H9 (cell line): ENCODE data around the gene AMIGO3. TPM values are rescaled to one million over a fixed set of nuclear protein-coding genes. Genes with fewer than 3 reads are reported as not detected.

ENCODE experiments used
- DNase-seq: peaks from one replicate; pipeline ENCODE4 v3.0.0-alpha.2; 2017
- H2AFZ ChIP-seq: one replicate; pipeline ENCODE4 v1.6.1; 2013; ENCODE audit warnings: mild to moderate bottlenecking, low read length, control low read depth, moderate library complexity
- H2AK5ac ChIP-seq: 2 replicates; pipeline ENCODE4 v1.6.1; 2013; ENCODE audit warnings: low read length, control low read depth, mixed read lengths; ENCODE audit not compliant: insufficient read length
- H2BK120ac ChIP-seq: one replicate; pipeline ENCODE4 v1.6.1; 2013; ENCODE audit warnings: low read depth, mild to moderate bottlenecking, low read length, control low read depth, inconsistent platforms; ENCODE audit not compliant: poor library complexity, severe bottlenecking
- H2BK12ac ChIP-seq: 2 replicates; pipeline ENCODE4 v1.6.1; 2013; ENCODE audit warnings: low read length, control low read depth, mixed read lengths, low read depth; ENCODE audit not compliant: insufficient read length
- H2BK15ac ChIP-seq: 2 replicates; pipeline ENCODE4 v1.6.1; 2013; ENCODE audit warnings: low read depth, low read length, control low read depth
- H2BK20ac ChIP-seq: one replicate; pipeline ENCODE4 v1.6.1; 2013; ENCODE audit warnings: low read depth, mild to moderate bottlenecking, low read length, control low read depth, inconsistent platforms; ENCODE audit not compliant: poor library complexity, severe bottlenecking
- H2BK5ac ChIP-seq: 2 replicates; pipeline ENCODE4 v1.6.1; 2013; ENCODE audit warnings: low read length, control low read depth, mixed read lengths; ENCODE audit not compliant: insufficient read length
- H3K14ac ChIP-seq: 2 replicates; pipeline ENCODE4 v1.6.1; 2013; ENCODE audit warnings: low read length, control low read depth; ENCODE audit not compliant: insufficient read depth
- H3K18ac ChIP-seq: 2 replicates; pipeline ENCODE4 v1.6.1; 2013; ENCODE audit warnings: low read depth, mild to moderate bottlenecking, mixed read lengths, low read length, control low read depth; ENCODE audit not compliant: insufficient read length
- H3K23ac ChIP-seq: 2 replicates; pipeline ENCODE4 v1.6.1; 2013; ENCODE audit warnings: low read length, control low read depth, mixed read lengths, low read depth; ENCODE audit not compliant: insufficient read length
- H3K23me2 ChIP-seq: 2 replicates; pipeline ENCODE4 v1.6.1; 2013; ENCODE audit warnings: low read depth, mild to moderate bottlenecking, mixed read lengths, low read length, control low read depth; ENCODE audit not compliant: insufficient read length, poor library complexity, severe bottlenecking
- H3K27ac ChIP-seq: 2 replicates; pipeline ENCODE4 v1.5.1; 2013; ENCODE audit warnings: low read length, control low read depth, mixed read lengths, low read depth; ENCODE audit not compliant: insufficient read length
- H3K27me3 ChIP-seq: 2 replicates; pipeline ENCODE4 v1.6.1; 2013; ENCODE audit warnings: low read length, control low read depth, inconsistent platforms; ENCODE audit not compliant: insufficient read depth
- H3K4ac ChIP-seq: 2 replicates; pipeline ENCODE4 v1.6.1; 2013; ENCODE audit warnings: low read depth, mild to moderate bottlenecking, control low read depth, inconsistent platforms, low read length, moderate library complexity
- H3K4me1 ChIP-seq: 2 replicates; pipeline ENCODE4 v1.6.1; 2013; ENCODE audit warnings: low read length, control low read depth, inconsistent platforms; ENCODE audit not compliant: insufficient read depth
- H3K4me2 ChIP-seq: 2 replicates; pipeline ENCODE4 v1.6.1; 2013; ENCODE audit warnings: low read length, control low read depth, mixed read lengths; ENCODE audit not compliant: insufficient read length, insufficient read depth
- H3K56ac ChIP-seq: 2 replicates; pipeline ENCODE4 v1.6.1; 2013; ENCODE audit warnings: low read depth, mild to moderate bottlenecking, mixed read lengths, low read length, control low read depth; ENCODE audit not compliant: insufficient read length
- H3K79me1 ChIP-seq: 2 replicates; pipeline ENCODE4 v1.6.1; 2013; ENCODE audit warnings: low read depth, mild to moderate bottlenecking, moderate library complexity, low read length, control low read depth, inconsistent platforms; ENCODE audit not compliant: insufficient read depth, poor library complexity, severe bottlenecking
- H3K79me2 ChIP-seq: 2 replicates; pipeline ENCODE4 v1.6.1; 2013; ENCODE audit warnings: low read length, control low read depth, inconsistent platforms; ENCODE audit not compliant: insufficient read depth
- H3K9ac ChIP-seq: 2 replicates; pipeline ENCODE4 v1.6.1; 2013; ENCODE audit warnings: low read length, control low read depth, mixed read lengths; ENCODE audit not compliant: insufficient read length; ENCODE audit errors: extremely low read depth
- H3K9me3 ChIP-seq: one replicate; pipeline ENCODE4 v1.6.1; 2013; ENCODE audit warnings: low read depth, low read length, inconsistent platforms; ENCODE audit not compliant: control insufficient read depth
- H3T11ph ChIP-seq: one replicate; pipeline ENCODE4 v1.6.1; 2013; ENCODE audit warnings: mild to moderate bottlenecking, low read length, control low read depth, inconsistent platforms
- H4K20me1 ChIP-seq: one replicate; pipeline ENCODE4 v1.6.1; 2013; ENCODE audit not compliant: control insufficient read depth, insufficient read length, insufficient read depth
- H4K5ac ChIP-seq: 2 replicates; pipeline ENCODE4 v1.6.1; 2013; ENCODE audit warnings: low read depth, mild to moderate bottlenecking, mixed read lengths, low read length, control low read depth; ENCODE audit not compliant: insufficient read length
- H4K8ac ChIP-seq: replicated peaks from 2 replicates; pipeline ENCODE4 v1.6.1; 2013; ENCODE audit warnings: low read length, control low read depth, mixed read lengths, low read depth; ENCODE audit not compliant: insufficient read length
- H4K91ac ChIP-seq: 2 replicates; pipeline ENCODE4 v1.6.1; 2013; ENCODE audit warnings: low read depth, mild to moderate bottlenecking, moderate library complexity, mixed read lengths, low read length, control low read depth; ENCODE audit not compliant: insufficient read length
- H3K27ac Mint-ChIP-seq, 3 experiments: 2 replicates in 2 of 3; 3 replicates in 1 of 3; pipeline ENCODE4 v1.8.0; 2020 to 2021; ENCODE audit warnings: mixed read lengths in 3 of 3, mild to moderate bottlenecking in 1 of 3, moderate library complexity in 1 of 3
- H3K27me3 Mint-ChIP-seq: 2 replicates; pipeline ENCODE4 v1.8.0; 2021; ENCODE audit warnings: low read depth, mild to moderate bottlenecking, moderate library complexity, mixed read lengths
- H3K36me3 Mint-ChIP-seq, 3 experiments: 2 replicates in 2 of 3; 3 replicates in 1 of 3; pipeline ENCODE4 v1.8.0; 2020 to 2021; ENCODE audit warnings: low read depth in 3 of 3, mixed read lengths in 3 of 3; ENCODE audit not compliant: insufficient read depth in 1 of 3
- H3K4me1 Mint-ChIP-seq, 2 experiments: 2 replicates each; pipeline ENCODE4 v1.8.0; 2020; ENCODE audit warnings: mixed read lengths in 2 of 2
- H3K4me3 Mint-ChIP-seq, 2 experiments: 2 replicates in 1 of 2; 3 replicates in 1 of 2; pipeline ENCODE4 v1.8.0; 2020 to 2021; ENCODE audit warnings: mild to moderate bottlenecking in 2 of 2, mixed read lengths in 2 of 2, moderate library complexity in 1 of 2
- H3K9me3 Mint-ChIP-seq, 2 experiments: 2 replicates in 1 of 2; 3 replicates in 1 of 2; pipeline ENCODE4 v1.8.0; 2020; ENCODE audit warnings: mild to moderate bottlenecking in 2 of 2, mixed read lengths in 2 of 2, moderate library complexity in 1 of 2
- WGBS: extraction: QIAGEN DNeasy Blood & Tissue Kit; methylation state at CpG from one replicate; pipeline ENCODE4 v1.1.7; 2013; ENCODE audit warnings: missing lambda C conversion rate, low lambda C conversion rate, mixed read lengths; ENCODE audit not compliant: insufficient read length; ENCODE audit errors: extremely low coverage; 5-methylcytosine and 5-hydroxymethylcytosine counted together
- total RNA-seq: library from RNA; stranded (reverse); gene quantifications from 2 replicates; pipeline ENCODE4 v1.2.1, GENCODE V29; 2021
- TF ChIP-seq, protein P1 (sequence below): fragments of 200-600 bp; sonication (generic); conservative IDR thresholded peaks from 3 replicates; pipeline ENCODE4 v1.8.0; 2021; ENCODE audit warnings: antibody characterized with exemption, mild to moderate bottlenecking

AMIGO3 gene
- total RNA-seq, 1 experiment from 2014 or later, result 3.8 TPM

DNA sequence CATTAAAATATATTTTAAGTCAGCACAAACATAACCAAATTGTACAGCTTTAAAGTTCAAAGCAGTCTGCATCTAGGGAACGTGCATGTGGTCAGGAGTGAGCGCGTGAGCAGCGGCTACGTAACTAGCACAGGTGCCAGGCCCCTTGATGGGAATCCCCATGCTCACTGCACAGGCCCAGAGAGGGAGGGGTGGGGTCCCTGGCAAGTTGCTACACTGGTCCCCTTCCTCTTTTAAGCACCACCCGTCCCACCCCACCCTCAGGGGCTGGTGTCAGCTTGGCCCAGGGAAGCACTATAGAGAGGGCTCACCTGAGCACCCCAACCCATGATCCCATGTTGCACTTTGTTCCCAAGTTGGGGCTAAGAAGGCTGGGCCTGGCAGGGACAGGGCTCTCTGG, 5.1 kb upstream of the AMIGO3 start:
- H3K4me2 ChIP-seq, result peak overlapping the region; percentile 68
- no CpG with 5 or more reads among the region's 6 CpGs for WGBS
- H3K27me3 Mint-ChIP-seq, result no peaks in the 10 kb centered on the region; the same call in none of the 2 replicates

More for the DNA sequence above, 5.1 kb upstream of the AMIGO3 start:
- H3K9me3 Mint-ChIP-seq, result no peaks in the 10 kb centered on the region
- Histone ChIP-seq H2BK12ac (no peak overlapping the region), H3K9me3 (no peaks in the 10 kb centered on the region), H3K23me2 (peaks cover 15% of the 10 kb centered on the region), H4K20me1 (no peaks in the 10 kb centered on the region), H3K27ac (no peak overlapping the region), H3K27me3 (no peaks in the 10 kb centered on the region), H3K4me1 (no peaks in the 10 kb centered on the region), H3K79me1 (peaks cover 2% of the 10 kb centered on the region), H3K18ac (peak overlapping the region; percentile 58), H3K14ac (no peak overlapping the region; the same call in 1 of the 2 replicates), H2BK20ac (no peak overlapping the region), H3K9ac (peak overlapping the region; percentile 51), H2BK5ac (no peak overlapping the region), H2AK5ac (no peak overlapping the region), H2AFZ (no peak overlapping the region), H4K8ac (no peak overlapping the region), H3K79me2 (no peaks in the 10 kb centered on the region), H4K5ac (peak overlapping the region; percentile 15), H4K91ac (peak overlapping the region; percentile 21), H3T11ph (no peak overlapping the region), H3K4ac (no peak overlapping the region), H2BK15ac (no peak overlapping the region), H2BK120ac (no peak overlapping the region), H3K23ac (no peak overlapping the region), H3K56ac (no peak overlapping the region)
- peaks cover 5 to 50% (median 40%) of the 10 kb centered on the region in 3 experiments; a peak in 6 of 7 replicates for H3K36me3 Mint-ChIP-seq
- TF ChIP-seq, protein P1, sequence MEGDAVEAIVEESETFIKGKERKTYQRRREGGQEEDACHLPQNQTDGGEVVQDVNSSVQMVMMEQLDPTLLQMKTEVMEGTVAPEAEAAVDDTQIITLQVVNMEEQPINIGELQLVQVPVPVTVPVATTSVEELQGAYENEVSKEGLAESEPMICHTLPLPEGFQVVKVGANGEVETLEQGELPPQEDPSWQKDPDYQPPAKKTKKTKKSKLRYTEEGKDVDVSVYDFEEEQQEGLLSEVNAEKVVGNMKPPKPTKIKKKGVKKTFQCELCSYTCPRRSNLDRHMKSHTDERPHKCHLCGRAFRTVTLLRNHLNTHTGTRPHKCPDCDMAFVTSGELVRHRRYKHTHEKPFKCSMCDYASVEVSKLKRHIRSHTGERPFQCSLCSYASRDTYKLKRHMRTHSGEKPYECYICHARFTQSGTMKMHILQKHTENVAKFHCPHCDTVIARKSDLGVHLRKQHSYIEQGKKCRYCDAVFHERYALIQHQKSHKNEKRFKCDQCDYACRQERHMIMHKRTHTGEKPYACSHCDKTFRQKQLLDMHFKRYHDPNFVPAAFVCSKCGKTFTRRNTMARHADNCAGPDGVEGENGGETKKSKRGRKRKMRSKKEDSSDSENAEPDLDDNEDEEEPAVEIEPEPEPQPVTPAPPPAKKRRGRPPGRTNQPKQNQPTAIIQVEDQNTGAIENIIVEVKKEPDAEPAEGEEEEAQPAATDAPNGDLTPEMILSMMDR, result no peak
- H3K4me3 Mint-ChIP-seq, result peak overlapping the region; percentile 87 to 96
- H3K27ac Mint-ChIP-seq, result peak overlapping the region; percentile 98 to 99 (median 98)
- H3K4me1 Mint-ChIP-seq, result peaks cover 10 to 14% of the 10 kb centered on the region in 2 experiments
- DNase-seq, result peak; percentile 37
